Head of caudate nucleus (tissue), 42 donors: Measurements from ENCODE around the gene VMAC.

Experiments
- DNase-seq, 42 donors: peaks; one replicate each; pipeline versions ENCODE4 v3.0.0 to v3.0.0-alpha.2; 2020 to 2021; ENCODE audit warnings: mixed read lengths in 7 of 42
- intact Hi-C: fragments of 100-400 bp; cut with DNase I; formaldehyde crosslinking; loops from one replicate; pipeline ENCODE4 v1.15.0; 2022

Gene VMAC

GRCh38 chr19:5899728-5900526 lies 4.7 kb upstream of the VMAC start:
- DNase-seq, result no peak
- intact Hi-C loops, result loop anchor here (5.0 kb wide), 1 partner anchor 77 kb away; the partner anchor contains the start of gene RANBP3

- intact Hi-C loops, result loop anchor here (5.0 kb wide), 1 partner anchor 76 kb away; the partner anchor contains the start of gene RANBP3
- no peak for DNase-seq
These were observed 3.7 kb upstream of the VMAC start for GRCh38 chr19:5900976-5901375.

GRCh38 chr19:5903056-5903623 lies 1.5 kb upstream of the VMAC start:
- peak in 2 of 42 donors; percentile 2 to 14 for DNase-seq
- intact Hi-C loops, result loop anchor here (2.0 to 5.0 kb wide), 2 partner anchors 74 to 112 kb away; partner anchors contain the start of genes DUS3L and RANBP3

GRCh38 chr19:5903624-5904351 lies 884 bp upstream of the VMAC start, which contains the start of gene NDUFA11:
Gene NDUFA11, minus strand, starts transcription at chr19:5903790. Its CDS starts 82 bp downstream, at chr19:5903708.
- intact Hi-C loops, result loop anchor here (2.0 to 5.0 kb wide), 2 partner anchors 74 to 113 kb away; partner anchors contain the start of genes DUS3L and RANBP3
- peak; percentile 89 to 99 (median 95) for DNase-seq

GRCh38 chr19:5905114-5905778 lies 574 bp downstream of the VMAC start:
- DNase-seq, result no peak
- intact Hi-C loops, result no loop called here

- intact Hi-C loops, result no loop called here
- DNase-seq, result peak in 16 of 42 donors; percentile 16 to 66 (median 42)
These were observed 2.6 kb downstream of the VMAC start for GRCh38 chr19:5907241-5907640.

- intact Hi-C loops, result no loop called here
- DNase-seq, result no peak
These were observed 4.2 kb downstream of the VMAC start for GRCh38 chr19:5908773-5909442.

GRCh38 chr19:5910638-5910907 lies 5.9 kb downstream of the VMAC start:
- DNase-seq, result no peak
- intact Hi-C loops, result no loop called here

- DNase-seq, result no peak
- intact Hi-C loops, result no loop called here
These were observed 6.7 kb downstream of the VMAC start for GRCh38 chr19:5911366-5911765.

- peak in 23 of 42 donors; percentile 6 to 62 (median 36) for DNase-seq
- intact Hi-C loops, result no loop called here
These were observed 9.2 kb downstream of the VMAC start, which contains the start of gene CAPS for GRCh38 chr19:5913739-5914357. Gene CAPS, plus strand, starts transcription at chr19:5914254. Its CDS starts 153 bp downstream, at chr19:5914407.

GRCh38 chr19:5914358-5914774 lies 9.7 kb downstream of the VMAC start:
- no peak for DNase-seq

GRCh38 chr19:5914946-5915781 lies 10.5 kb downstream of the VMAC start:
- intact Hi-C loops, result no loop called here
- DNase-seq, result no peak

More at GRCh38 chr19:5914358-5914774, 9.7 kb downstream of the VMAC start:
- intact Hi-C loops, result no loop called here

GRCh38 chr19:5915782-5916165 lies 11.1 kb downstream of the VMAC start:
- no peak for DNase-seq
- intact Hi-C loops, result no loop called here

GRCh38 chr19:5916181-5916708 lies 11.6 kb downstream of the VMAC start:
- intact Hi-C loops, result no loop called here
- DNase-seq, result no peak

GRCh38 chr19:5917431-5918107 lies 12.9 kb downstream of the VMAC start:
- DNase-seq, result no peak
- intact Hi-C loops, result no loop called here

GRCh38 chr19:5918463-5919079 lies 13.9 kb downstream of the VMAC start:
- no peak for DNase-seq
- intact Hi-C loops, result no loop called here
